Measurements from ENCODE around the gene NDUFB2.

DNA sequence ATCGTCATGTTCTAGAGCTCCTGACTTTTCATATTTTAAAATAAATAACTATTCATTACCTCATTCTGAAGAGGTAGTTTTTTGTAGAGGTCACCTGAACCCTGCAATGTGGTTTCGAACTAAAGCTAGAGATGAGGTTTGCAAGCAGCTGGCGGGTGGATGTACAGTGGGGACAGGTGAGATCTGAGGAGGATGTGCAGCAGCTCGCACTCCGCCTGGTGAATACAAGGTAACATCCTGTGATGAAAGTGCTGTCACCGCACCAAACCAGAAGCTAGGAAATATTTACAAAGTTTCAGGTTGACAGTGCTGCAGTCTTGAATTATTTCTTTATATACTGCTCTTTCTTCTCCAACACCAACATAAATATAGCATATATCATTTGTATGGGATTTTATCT, 26.5 kb downstream of the NDUFB2 start:
- TF ChIP-seq, protein P1, sequence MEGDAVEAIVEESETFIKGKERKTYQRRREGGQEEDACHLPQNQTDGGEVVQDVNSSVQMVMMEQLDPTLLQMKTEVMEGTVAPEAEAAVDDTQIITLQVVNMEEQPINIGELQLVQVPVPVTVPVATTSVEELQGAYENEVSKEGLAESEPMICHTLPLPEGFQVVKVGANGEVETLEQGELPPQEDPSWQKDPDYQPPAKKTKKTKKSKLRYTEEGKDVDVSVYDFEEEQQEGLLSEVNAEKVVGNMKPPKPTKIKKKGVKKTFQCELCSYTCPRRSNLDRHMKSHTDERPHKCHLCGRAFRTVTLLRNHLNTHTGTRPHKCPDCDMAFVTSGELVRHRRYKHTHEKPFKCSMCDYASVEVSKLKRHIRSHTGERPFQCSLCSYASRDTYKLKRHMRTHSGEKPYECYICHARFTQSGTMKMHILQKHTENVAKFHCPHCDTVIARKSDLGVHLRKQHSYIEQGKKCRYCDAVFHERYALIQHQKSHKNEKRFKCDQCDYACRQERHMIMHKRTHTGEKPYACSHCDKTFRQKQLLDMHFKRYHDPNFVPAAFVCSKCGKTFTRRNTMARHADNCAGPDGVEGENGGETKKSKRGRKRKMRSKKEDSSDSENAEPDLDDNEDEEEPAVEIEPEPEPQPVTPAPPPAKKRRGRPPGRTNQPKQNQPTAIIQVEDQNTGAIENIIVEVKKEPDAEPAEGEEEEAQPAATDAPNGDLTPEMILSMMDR (IDR thresholded peaks at IDR 0.05; ENCODE audit: insufficient read depth, low read length, poor library complexity, severe bottlenecking): no peak
- TF ChIP-seq EZH2phosphoT487 (conservative IDR thresholded peaks at IDR 0.05; ENCODE audit: low read length): no peak

Data from SU-DHL-6 (cell line).